Adrenal gland (tissue), 12 donors: ENCODE measurements around the gene GDF11. TPM values are rescaled to one million over a fixed set of nuclear protein-coding genes. Genes with fewer than 3 reads are reported as not detected.

Source experiments
- DNase-seq, 7 donors: peaks; one replicate each; pipeline ENCODE4 v3.0.0-alpha.2; 2019 to 2020
- H3K27ac ChIP-seq, 5 donors: fragments of 200-600 bp; sonication (generic) in 4 of 5; 1 replicate in 3 of 5; 2 replicates in 2 of 5; pipeline versions ENCODE4 v1.5.1 to v1.8.0; 2016 to 2020; ENCODE audit warnings: mild to moderate bottlenecking in 1 of 5
- H3K27me3 ChIP-seq: fragments of 200-600 bp; 2 replicates; pipeline ENCODE4 v1.8.0; 2021
- H3K36me3 ChIP-seq, 2 donors: fragments of 200-600 bp; replicated peaks in 1 of 2; 1 replicate in 1 of 2; 2 replicates in 1 of 2; pipeline versions ENCODE4 v1.5.1 to v1.8.0; 2018 to 2022
- H3K4me1 ChIP-seq, 2 donors: fragments of 200-600 bp; replicated peaks in 1 of 2; 1 replicate in 1 of 2; 2 replicates in 1 of 2; pipeline versions ENCODE4 v1.5.1 to v1.8.0; 2018 to 2021
- H3K4me3 ChIP-seq, 4 donors: fragments of 200-600 bp; sonication (generic) in 3 of 4; one replicate each; pipeline ENCODE4 v1.5.1; 2016 to 2018
- H3K9me3 ChIP-seq, 3 donors: fragments of 200-600 bp; sonication (generic) in 1 of 3; replicated peaks in 1 of 3; 1 replicate in 2 of 3; 2 replicates in 1 of 3; pipeline versions ENCODE4 v1.5.1 to v1.8.0; 2016 to 2021
- POLR2A ChIP-seq, 2 donors: fragments of 450-650 bp; IDR thresholded peaks; one replicate each; pipeline ENCODE4 v1.6.1; 2017; ENCODE audit warnings: antibody characterized with exemption in 2 of 2, mild to moderate bottlenecking in 2 of 2, moderate library complexity in 1 of 2
- WGBS, 4 donors: extraction: QIAGEN DNeasy Blood & Tissue Kit in 2 of 4; methylation state at CpG; one replicate each; pipeline versions ENCODE4 v1.1.5 to v1.1.7; 2013 to 2017; 5-methylcytosine and 5-hydroxymethylcytosine counted together
- intact Hi-C, 2 donors: fragments of 100-400 bp; cut with DNase I; formaldehyde crosslinking; loops; one replicate each; pipeline versions ENCODE4 v1.14.1 to v1.15.0; 2022 to 2023
- polyA plus RNA-seq, 3 donors: library from polyadenylated mRNA; stranded (reverse); fragments of 200-250 nt in 2 of 3; fragments of 350-450 nt in 1 of 3; fragmentation: Illumina TruSeq in 1 of 3; extraction: RNeasy Lipid Tissue Mini Kit (QIAGEN cat#74804) in 1 of 3; gene quantifications; one replicate each; pipeline ENCODE4 v1.2.3, GENCODE V29; 2013 to 2014
- total RNA-seq, 9 donors: library from RNA; depleted of rRNA in 4 of 9; stranded (reverse); fragments of >200 nt in 4 of 9; fragments of 120-200 nt in 1 of 9; fragmentation: NEBNext Ultra II Directional in 1 of 9; extraction: Animal tissue kit (Norgen Biotek cat#: 25700) in 1 of 9; gene quantifications; one replicate each; pipeline versions ENCODE4 v1.1.0 to v1.2.4, GENCODE V29; 2013 to 2023
- TF ChIP-seq, protein P1 (sequence below), 6 experiments: fragments of 450-650 bp in 4 of 6; fragments of 200-600 bp in 2 of 6; sonication (generic) in 1 of 6; IDR thresholded peaks; 1 replicate in 5 of 6; 2 replicates in 1 of 6; pipeline versions ENCODE4 v1.5.1 to v1.8.0; 2016 to 2021; ENCODE audit warnings: antibody characterized with exemption in 6 of 6, mild to moderate bottlenecking in 2 of 6, moderate library complexity in 1 of 6
- donor health status: healthy with polysubstance abuse.
- donor health status: Bipolar disorder and iron deficiency.
- donor health status: DM: yes; HTN: yes; CAD: no.
- donor health status: DM: no; HTN: no; CAD: no.
- donor health status: DM: no; HTN: no; CAD: no.
- donor health status: DM: yes; HTN: yes; CAD: no.

Gene GDF11
- total and polyA plus RNA-seq, 12 donors, result 2.4 to 8.3 (median 5.8) TPM

DNA sequence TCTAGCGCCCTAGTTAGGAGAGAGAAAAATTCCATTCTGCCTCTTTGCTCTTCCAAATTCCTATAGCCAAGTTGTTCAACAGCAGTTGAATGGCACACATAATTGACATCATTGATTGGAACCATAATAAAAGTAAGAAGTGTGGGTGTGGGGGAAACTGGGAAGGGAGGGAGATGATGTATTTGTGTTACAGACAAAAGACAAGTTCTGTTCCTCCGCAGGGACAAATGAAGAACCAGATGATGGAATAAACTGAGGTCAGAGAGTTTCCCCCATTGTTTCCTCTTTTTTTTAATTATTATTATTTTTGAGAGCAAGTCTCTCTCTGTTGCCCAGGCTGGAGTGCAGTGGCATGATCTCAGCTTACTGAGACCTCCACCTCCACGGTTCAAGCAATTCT, 34.9 kb downstream of the GDF11 start:
- no peak for DNase-seq
- WGBS, 4 donors, result 91 to 92% (median 92%) methylated on average over 3 of the region's 3 CpGs
- H3K9me3 ChIP-seq, result no peaks in the 10 kb centered on the region
- TF ChIP-seq POLR2A (IDR thresholded peaks at IDR 0.05), result no peak
- TF ChIP-seq, protein P1, sequence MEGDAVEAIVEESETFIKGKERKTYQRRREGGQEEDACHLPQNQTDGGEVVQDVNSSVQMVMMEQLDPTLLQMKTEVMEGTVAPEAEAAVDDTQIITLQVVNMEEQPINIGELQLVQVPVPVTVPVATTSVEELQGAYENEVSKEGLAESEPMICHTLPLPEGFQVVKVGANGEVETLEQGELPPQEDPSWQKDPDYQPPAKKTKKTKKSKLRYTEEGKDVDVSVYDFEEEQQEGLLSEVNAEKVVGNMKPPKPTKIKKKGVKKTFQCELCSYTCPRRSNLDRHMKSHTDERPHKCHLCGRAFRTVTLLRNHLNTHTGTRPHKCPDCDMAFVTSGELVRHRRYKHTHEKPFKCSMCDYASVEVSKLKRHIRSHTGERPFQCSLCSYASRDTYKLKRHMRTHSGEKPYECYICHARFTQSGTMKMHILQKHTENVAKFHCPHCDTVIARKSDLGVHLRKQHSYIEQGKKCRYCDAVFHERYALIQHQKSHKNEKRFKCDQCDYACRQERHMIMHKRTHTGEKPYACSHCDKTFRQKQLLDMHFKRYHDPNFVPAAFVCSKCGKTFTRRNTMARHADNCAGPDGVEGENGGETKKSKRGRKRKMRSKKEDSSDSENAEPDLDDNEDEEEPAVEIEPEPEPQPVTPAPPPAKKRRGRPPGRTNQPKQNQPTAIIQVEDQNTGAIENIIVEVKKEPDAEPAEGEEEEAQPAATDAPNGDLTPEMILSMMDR (IDR thresholded peaks at IDR 0.05), result no peak
- H3K36me3 ChIP-seq, result peaks cover 0 to 39% of the 10 kb centered on the region in 2 donors
- H3K27ac ChIP-seq, result no peak overlapping the region
- intact Hi-C loops, result no loop called here
- no peak overlapping the region for H3K4me3 ChIP-seq
- peaks cover 0 to 3% of the 10 kb centered on the region in 2 donors for H3K4me1 ChIP-seq
- H3K27me3 ChIP-seq, result no peaks in the 10 kb centered on the region

DNA sequence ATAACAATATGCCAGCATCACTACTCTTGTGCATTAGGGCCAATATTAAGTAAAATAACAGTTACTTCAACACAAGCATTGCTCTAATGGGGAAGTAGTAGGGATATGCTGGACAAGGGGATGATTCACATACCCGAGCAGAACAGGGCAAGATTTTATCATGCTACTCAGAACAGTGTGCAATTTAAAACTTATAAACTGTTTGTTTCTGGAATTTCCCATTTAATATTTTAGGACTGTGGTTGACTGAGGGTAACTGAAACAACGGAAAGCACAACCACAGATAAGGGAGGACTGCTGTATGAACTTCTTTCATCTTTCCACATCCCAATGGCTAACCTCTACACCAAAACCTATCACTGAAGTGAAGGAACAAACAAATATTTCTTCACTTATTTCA, 37.8 kb downstream of the GDF11 start:
- Histone ChIP-seq H3K36me3 (peaks cover 0 to 60% of the 10 kb centered on the region in 2 donors), H3K4me3 (no peak overlapping the region), H3K9me3 (no peaks in the 10 kb centered on the region), H3K4me1 (peaks cover 0 to 3% of the 10 kb centered on the region in 2 donors), H3K27ac (peak overlapping the region in 1 of 5 donors; percentile 1), H3K27me3 (no peaks in the 10 kb centered on the region)
- TF ChIP-seq POLR2A (IDR thresholded peaks at IDR 0.05), result no peak
- TF ChIP-seq, protein P1 (IDR thresholded peaks at IDR 0.05), result no peak
- WGBS, 4 donors, result 61 to 72% (median 67%) methylated on average over 2 of the region's 2 CpGs
- intact Hi-C loops, result no loop called here
- DNase-seq, result no peak

DNA sequence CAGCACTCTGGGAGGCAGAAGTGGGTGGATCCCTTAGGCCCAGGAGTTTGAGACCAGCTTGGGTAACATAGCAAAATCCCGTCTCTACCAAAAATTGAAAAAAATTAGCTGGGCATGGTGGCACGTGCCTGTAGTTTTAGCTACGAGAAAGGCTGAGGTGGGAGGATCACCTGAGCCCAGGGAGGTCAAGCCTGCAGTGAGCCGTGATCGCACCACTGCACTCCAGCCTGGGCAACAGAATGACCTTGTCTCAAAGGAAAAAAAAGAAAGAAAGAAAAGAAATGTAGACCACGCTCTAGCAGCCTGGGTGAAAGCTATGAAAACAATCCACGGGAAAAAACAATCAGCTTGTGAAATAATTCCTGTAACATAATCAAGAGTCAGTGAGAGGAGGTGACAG, 45.6 kb downstream of the GDF11 start:
- H3K4me3 ChIP-seq, result no peak overlapping the region
- H3K36me3 ChIP-seq, result peaks cover 0 to 80% of the 10 kb centered on the region in 2 donors
- H3K4me1 ChIP-seq, result no peaks in the 10 kb centered on the region
- no peak for TF ChIP-seq POLR2A (IDR thresholded peaks at IDR 0.05)
- TF ChIP-seq, protein P1 (IDR thresholded peaks at IDR 0.05), result no peak
- WGBS, 4 donors, result 70 to 89% (median 77%) methylated on average over 7 of the region's 7 CpGs
- no peaks in the 10 kb centered on the region for H3K9me3 ChIP-seq
- H3K27me3 ChIP-seq, result no peaks in the 10 kb centered on the region
- DNase-seq, result no peak
- no peak overlapping the region for H3K27ac ChIP-seq
- intact Hi-C loops, result no loop called here

DNA sequence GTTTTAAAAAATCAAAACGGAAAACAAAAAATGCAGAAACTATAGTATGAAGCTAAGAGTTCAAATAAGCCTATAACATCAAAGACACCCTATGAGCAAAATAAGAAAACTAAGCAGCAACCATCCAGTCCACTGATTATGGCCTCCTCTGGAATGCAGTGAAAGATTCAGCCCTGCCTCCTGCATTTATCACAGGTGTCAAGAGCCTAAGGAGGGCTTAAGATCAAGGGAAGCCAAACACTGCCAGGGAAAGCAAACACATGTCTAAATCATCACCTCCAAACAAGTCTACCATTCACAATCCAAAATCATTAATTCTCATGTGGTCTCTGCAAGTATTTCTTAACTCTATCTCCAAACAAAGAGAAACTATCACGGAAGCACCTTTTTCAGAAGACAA, 46.2 kb downstream of the GDF11 start:
- H3K36me3 ChIP-seq, result peaks cover 0 to 80% of the 10 kb centered on the region in 2 donors
- no peaks in the 10 kb centered on the region for H3K27me3 ChIP-seq
- no peak overlapping the region for H3K4me3 ChIP-seq
- no peaks in the 10 kb centered on the region for H3K9me3 ChIP-seq
- DNase-seq, result no peak
- no peaks in the 10 kb centered on the region for H3K4me1 ChIP-seq
- no peak overlapping the region for H3K27ac ChIP-seq
- TF ChIP-seq, protein P1 (IDR thresholded peaks at IDR 0.05), result no peak
- no peak for TF ChIP-seq POLR2A (IDR thresholded peaks at IDR 0.05)
- intact Hi-C loops, result no loop called here
- WGBS, 4 donors, result 84 to 96% (median 92%) methylated on average over 2 of the region's 2 CpGs
